Ascending aorta (tissue), 2 donors: ENCODE results near the gene PRCD. TPM values are rescaled to one million over a fixed set of nuclear protein-coding genes. Genes with fewer than 3 reads are reported as not detected.

Source experiments
- DNase-seq, 2 donors: peaks; one replicate each; pipeline ENCODE4 v3.0.0-alpha.2; 2019; ENCODE audit warnings: low spot score in 2 of 2
- H3K27ac ChIP-seq, 2 donors: fragments of 200-600 bp; sonication (generic); one replicate each; pipeline ENCODE4 v1.5.1; 2016 to 2017; ENCODE audit warnings: mild to moderate bottlenecking in 1 of 2
- H3K27me3 ChIP-seq: fragments of 200-600 bp; sonication (generic); one replicate; pipeline ENCODE4 v1.5.1; 2017
- H3K36me3 ChIP-seq, 2 donors: fragments of 200-600 bp; sonication (generic); one replicate each; pipeline ENCODE4 v1.5.1; 2016
- H3K4me1 ChIP-seq, 2 donors: fragments of 200-600 bp; sonication (generic); one replicate each; pipeline ENCODE4 v1.5.1; 2016 to 2017; ENCODE audit warnings: mild to moderate bottlenecking in 1 of 2
- H3K4me3 ChIP-seq, 2 donors: fragments of 200-600 bp; sonication (generic); one replicate each; pipeline ENCODE4 v1.5.1; 2016 to 2017; ENCODE audit warnings: mild to moderate bottlenecking in 1 of 2
- H3K9me3 ChIP-seq, 2 donors: fragments of 200-600 bp; sonication (generic); one replicate each; pipeline ENCODE4 v1.5.1; 2016
- intact Hi-C: fragments of 100-400 bp; cut with DNase I; formaldehyde crosslinking; loops from one replicate; pipeline ENCODE4 v1.15.1; 2023
- total RNA-seq: library from RNA; depleted of rRNA; stranded (reverse); fragments of >200 nt; gene quantifications from one replicate; pipeline ENCODE4 v1.1.0, GENCODE V29; 2016
- TF ChIP-seq, protein P1 (sequence below), 3 experiments: fragments of 200-600 bp in 2 of 3; fragments of 450-650 bp in 1 of 3; sonication (generic) in 2 of 3; IDR thresholded peaks; one replicate each; pipeline ENCODE4 v1.5.1; 2016 to 2019; ENCODE audit warnings: antibody characterized with exemption in 3 of 3, mild to moderate bottlenecking in 1 of 3, moderate library complexity in 1 of 3

PRCD gene
- total RNA-seq, 1 donor from 2014 or later = 0.43 TPM

DNA sequence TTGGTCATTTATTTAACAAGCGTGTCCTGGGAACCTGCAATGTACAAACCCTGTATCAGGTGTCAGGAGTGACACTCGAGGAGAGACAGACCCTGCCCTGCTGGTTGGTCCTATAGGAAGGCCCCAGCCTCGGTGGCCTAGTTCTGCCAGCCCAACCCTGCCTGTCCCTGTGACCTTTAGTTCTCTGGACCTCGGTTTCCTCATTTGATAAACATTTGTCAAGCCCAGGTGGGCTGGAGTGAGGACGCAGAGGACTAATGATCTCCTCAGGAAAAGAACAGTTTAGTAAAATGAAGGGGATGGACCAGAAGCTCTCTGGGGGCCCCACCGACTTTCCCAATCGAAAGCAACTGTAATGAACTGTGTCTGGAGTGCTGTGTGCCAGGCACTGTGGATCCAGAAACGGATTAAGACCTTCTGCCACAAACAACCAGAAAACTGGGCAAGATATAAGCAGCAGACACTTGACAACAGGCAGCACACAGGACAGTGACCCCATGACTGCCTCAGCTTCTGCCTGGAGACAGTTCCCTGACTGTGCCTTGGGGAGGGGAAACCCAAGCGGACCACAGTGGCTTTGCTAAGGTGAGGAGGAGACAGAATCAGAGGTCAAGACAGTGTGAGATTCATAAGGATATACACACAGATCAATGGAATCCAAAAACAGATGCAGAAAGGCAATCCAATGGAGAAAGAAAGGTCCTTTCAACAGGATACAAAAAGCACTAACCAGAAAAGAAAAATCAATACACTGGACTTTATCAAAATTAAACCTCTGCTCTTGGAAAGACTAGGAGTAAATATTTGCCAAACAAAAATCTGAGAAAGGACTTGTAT lies 8.8 kb downstream of the PRCD start:
- Histone ChIP-seq H3K27me3 (peaks cover 3% of the 10 kb centered on the region), H3K4me1 (no peaks in the 10 kb centered on the region), H3K4me3 (no peak overlapping the region), H3K9me3 (no peaks in the 10 kb centered on the region), H3K27ac (no peak overlapping the region), H3K36me3 (no peaks in the 10 kb centered on the region)
- no peak for DNase-seq
- intact Hi-C loops = no loop called here
- TF ChIP-seq, protein P1, sequence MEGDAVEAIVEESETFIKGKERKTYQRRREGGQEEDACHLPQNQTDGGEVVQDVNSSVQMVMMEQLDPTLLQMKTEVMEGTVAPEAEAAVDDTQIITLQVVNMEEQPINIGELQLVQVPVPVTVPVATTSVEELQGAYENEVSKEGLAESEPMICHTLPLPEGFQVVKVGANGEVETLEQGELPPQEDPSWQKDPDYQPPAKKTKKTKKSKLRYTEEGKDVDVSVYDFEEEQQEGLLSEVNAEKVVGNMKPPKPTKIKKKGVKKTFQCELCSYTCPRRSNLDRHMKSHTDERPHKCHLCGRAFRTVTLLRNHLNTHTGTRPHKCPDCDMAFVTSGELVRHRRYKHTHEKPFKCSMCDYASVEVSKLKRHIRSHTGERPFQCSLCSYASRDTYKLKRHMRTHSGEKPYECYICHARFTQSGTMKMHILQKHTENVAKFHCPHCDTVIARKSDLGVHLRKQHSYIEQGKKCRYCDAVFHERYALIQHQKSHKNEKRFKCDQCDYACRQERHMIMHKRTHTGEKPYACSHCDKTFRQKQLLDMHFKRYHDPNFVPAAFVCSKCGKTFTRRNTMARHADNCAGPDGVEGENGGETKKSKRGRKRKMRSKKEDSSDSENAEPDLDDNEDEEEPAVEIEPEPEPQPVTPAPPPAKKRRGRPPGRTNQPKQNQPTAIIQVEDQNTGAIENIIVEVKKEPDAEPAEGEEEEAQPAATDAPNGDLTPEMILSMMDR (IDR thresholded peaks at IDR 0.05) = no peak

DNA sequence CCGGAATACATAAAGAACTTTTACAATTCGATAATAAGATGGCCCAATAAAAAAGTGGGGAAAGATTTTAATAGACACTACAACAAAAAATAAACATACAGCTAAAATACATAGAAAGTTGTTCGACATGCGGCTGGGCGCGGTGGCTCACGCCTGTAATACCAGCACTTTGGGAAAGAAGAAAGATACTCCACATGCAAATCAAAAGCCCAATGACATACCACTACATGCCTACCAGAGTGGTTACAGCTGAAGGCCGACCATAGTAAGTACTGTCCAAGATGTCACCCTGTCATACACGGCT lies 9.3 kb downstream of the PRCD start:
- H3K4me1 ChIP-seq = no peaks in the 10 kb centered on the region

DNA sequence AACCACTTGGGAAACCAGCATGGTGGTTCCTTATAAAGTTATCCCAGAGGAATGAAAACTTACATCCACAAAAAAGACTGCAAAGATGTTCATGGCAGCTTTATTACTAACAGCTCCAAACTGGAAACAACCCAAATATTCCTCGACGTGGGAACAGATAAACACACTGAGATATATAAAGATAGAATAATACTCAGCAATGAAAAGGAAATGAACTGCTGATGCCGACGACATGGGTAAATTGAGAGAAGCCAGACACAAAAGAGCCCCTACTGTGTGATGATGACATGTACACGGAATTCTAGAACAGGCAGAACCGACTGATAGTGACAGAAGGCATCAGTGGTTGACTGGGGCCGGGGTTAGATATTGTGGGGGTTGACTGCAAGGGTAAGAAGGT lies 9.7 kb downstream of the PRCD start:
- H3K4me3 ChIP-seq = no peak overlapping the region
- no peak for DNase-seq
- no peak overlapping the region for H3K27ac ChIP-seq
- no peaks in the 10 kb centered on the region for H3K4me1 ChIP-seq
- H3K9me3 ChIP-seq = no peaks in the 10 kb centered on the region
- TF ChIP-seq, protein P1 (IDR thresholded peaks at IDR 0.05) = no peak
- H3K27me3 ChIP-seq = no peaks in the 10 kb centered on the region
- intact Hi-C loops = no loop called here
- no peaks in the 10 kb centered on the region for H3K36me3 ChIP-seq

More for the DNA sequence above, 9.3 kb downstream of the PRCD start:
- H3K4me3 ChIP-seq = no peak overlapping the region
- H3K9me3 ChIP-seq = no peaks in the 10 kb centered on the region
- H3K36me3 ChIP-seq = no peaks in the 10 kb centered on the region
- H3K27me3 ChIP-seq = no peaks in the 10 kb centered on the region
- intact Hi-C loops = no loop called here
- TF ChIP-seq, protein P1 (IDR thresholded peaks at IDR 0.05) = no peak
- H3K27ac ChIP-seq = no peak overlapping the region
- DNase-seq = no peak

DNA sequence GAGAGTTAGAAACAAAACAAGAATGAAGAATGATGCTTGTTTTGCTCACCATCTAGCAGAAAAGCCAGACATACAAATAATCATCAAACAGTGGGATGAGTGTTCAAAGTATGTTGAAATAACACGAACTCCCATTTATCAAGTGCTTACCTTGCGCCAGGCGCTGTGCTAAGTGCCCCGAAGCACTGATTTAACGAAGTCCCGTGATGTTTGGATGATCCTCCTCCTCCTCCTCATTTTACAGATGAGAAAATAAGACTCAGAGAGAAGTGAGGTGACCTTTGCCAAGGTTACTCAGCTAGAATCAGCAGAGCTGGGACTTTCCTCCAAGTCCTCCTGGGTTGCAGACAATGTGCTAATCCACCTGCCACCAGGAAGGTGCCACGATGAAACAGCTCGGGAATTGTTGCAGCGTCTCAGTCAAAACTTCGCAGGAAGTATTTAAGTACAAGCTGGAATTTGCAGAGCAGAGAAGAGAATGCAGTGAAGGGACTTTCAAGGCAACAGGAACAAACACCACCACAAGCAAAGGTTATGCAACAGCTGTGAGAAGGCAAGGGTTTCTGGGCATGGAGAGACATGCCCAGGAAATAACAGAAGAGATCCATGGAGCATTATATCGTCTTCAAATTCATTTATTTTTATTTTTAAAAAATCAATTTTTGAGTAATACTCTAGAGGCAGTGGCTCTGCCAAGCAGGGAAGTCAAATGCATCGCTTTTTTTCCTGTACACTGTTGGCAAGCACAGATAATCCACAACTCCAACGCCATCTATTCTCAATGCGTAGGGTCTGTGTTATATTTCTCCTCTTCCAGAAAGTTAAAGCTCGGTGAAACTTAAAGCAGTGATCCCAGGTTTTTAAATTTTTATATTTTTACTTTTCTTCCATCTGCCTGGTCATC lies 11.1 kb downstream of the PRCD start:
- intact Hi-C loops = loop anchor here (10.0 kb wide), 1 partner anchor 164 kb away; the partner anchor contains the start of gene MXRA7
- H3K27ac ChIP-seq = no peak overlapping the region
- no peak for DNase-seq
- H3K4me3 ChIP-seq = no peak overlapping the region
- H3K27me3 ChIP-seq = no peaks in the 10 kb centered on the region
- H3K9me3 ChIP-seq = no peaks in the 10 kb centered on the region
- TF ChIP-seq, protein P1 (IDR thresholded peaks at IDR 0.05) = no peak
- no peaks in the 10 kb centered on the region for H3K36me3 ChIP-seq
- H3K4me1 ChIP-seq = no peaks in the 10 kb centered on the region

DNA sequence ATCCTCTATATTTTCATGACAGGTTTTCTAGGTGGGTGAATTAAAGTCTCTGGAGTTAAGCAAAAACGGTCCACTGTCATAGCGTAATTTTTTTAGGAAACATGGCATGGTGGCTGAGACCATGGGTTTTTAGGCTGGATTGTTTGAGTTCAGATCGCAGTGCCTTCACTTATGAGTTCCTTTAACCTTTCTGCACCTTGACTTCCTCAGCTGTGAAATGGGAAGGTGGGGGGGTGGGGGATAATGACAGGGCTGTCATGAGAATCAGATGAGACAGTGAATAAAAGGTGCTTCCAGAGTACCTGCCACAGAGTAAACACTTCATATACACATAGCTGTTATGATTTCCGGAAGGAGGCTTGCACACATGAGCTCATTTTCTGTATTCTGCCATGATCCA lies 11.8 kb downstream of the PRCD start:
- intact Hi-C loops = loop anchor here (10.0 kb wide), 1 partner anchor 163 kb away; the partner anchor contains the start of gene MXRA7
- Histone ChIP-seq H3K27me3 (no peaks in the 10 kb centered on the region), H3K4me3 (no peak overlapping the region), H3K4me1 (peaks cover 0 to 1% of the 10 kb centered on the region in 2 donors), H3K9me3 (no peaks in the 10 kb centered on the region), H3K27ac (no peak overlapping the region), H3K36me3 (no peaks in the 10 kb centered on the region)
- TF ChIP-seq, protein P1 (IDR thresholded peaks at IDR 0.05) = no peak
- DNase-seq = no peak
